CD4-positive, alpha-beta T cell treated with Interleukin-12 subunit alpha and Interleukin-12 subunit beta, for 1 hour (primary cell): Measurements from ENCODE around the gene SSTR4.

Source experiments
- DNase-seq: peaks from one replicate; pipeline ENCODE4 v3.0.0-alpha.2; 2020

SSTR4 gene

DNA sequence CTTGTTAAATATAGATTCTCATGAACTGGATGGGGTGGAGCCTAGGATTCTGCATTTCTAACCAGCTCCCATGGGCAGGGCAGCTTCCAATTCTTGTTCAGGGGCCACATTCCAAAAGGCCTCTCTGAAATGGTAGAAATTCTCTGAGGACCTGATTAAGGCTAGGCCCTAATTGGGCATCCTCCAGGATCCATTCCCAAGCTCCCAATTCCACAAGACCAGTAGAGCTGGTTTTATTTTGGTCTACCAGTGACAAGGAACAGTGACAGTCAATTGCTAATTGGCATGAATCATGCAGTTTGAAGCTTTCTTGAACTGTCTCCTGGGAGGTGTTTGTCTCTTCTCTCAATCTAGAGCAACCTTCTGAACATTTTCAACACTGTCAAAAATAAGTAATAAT is 11.3 kb downstream of the SSTR4 start:
- DNase-seq, result no peak

DNA sequence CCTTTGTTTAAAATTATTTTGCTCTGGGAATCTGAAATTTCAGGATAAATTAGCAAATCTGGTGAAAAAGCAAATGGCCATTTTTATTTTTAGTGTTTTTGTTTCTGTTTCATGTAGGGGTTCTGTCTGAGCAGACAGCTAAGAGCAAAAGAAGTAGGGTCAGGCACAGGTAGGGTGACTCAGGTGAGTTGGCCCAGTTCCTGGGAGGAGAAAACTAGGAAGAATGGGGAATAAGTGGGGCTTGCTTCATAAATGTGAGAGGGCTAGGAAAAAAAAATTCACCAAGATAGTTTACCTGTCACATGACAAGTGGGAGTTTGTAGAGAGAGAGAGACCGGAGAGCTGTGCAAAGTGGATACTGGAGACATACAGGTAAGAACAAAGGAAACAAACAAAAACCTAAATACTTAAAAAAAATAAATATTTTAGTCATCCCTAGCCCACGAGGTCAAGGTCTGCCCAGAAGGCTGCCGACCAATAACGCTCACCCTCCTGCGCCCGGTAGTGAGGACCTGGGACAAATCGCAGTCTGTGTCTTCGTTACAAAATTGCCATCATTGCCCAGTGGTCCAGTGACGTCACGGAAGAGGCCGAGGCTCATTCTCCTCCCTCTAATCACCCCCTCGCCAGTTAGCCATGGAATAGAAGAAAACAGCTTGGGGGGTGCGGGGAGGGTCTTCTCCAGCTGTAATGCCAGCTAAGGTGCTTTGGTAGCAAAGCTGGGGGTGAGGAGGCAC is 12.1 kb downstream of the SSTR4 start:
- no peak for DNase-seq

DNA sequence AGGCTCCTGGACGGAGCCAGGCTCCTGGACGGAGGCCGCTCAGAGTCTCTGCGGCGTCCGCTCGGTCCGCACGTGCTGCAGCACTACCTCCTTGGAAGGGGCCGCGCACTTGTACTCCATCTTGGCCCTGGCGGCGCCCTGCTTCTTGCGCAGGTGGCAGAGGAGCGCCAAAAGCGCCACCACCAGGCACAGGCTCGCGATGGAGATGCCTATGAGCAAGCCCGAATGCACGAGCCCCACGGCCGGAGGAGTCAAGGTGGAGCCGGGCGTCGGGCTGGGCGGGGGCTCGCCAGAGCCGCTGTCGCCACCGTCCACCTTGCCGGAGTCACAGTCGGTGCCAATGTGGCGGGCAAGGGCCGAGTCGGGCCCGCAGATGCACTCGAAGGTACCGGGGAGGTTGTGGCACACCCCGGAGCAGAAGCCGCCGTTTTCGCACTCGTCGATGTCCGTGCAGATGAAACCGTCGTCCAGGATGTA is 12.7 kb downstream of the SSTR4 start:
- no peak for DNase-seq

DNA sequence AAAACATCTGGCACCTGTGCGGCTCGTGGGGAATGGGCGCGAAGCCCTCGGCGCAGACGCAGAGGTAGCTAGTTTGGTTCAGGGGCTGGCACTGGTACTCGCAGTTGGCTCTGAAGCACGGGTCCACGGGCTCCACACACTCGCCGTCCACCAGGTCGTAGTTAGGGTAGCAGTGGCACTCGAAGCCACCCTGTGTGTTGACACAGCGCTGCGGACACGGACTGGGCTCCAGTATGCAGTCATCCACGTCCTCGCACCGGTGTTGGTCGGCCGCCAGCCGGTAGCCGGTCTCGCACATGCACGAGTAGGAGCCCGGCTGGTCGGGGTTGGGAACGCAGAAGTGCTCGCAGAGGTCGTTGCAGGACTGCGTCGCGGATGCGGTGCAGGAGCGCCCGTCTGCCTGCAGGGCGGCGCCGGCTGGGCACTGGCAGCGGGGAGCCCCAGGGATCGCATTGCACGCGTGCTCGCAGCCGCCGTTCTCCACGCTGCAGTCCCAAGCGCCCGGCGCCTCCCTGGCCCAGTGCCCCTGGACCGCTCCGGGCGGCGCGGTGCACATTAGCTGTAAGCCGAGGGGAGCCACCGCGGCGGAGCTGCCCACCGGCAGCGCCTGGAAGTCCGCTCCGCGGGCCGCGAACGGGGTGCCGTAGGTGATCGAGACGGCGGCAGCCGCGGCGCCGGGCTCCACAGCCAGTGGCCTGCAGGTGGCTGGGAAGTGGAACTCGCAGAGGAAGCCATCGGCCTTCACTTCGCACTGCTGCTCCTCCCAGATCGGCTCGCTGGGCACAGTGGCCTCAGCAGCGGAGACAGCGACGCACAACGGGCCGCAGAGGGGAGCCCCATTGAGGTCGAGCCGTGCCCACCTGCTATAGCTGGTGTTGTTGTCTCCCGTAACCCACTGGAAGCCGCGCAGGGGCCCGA is 13.4 kb downstream of the SSTR4 start:
- no peak for DNase-seq

DNA sequence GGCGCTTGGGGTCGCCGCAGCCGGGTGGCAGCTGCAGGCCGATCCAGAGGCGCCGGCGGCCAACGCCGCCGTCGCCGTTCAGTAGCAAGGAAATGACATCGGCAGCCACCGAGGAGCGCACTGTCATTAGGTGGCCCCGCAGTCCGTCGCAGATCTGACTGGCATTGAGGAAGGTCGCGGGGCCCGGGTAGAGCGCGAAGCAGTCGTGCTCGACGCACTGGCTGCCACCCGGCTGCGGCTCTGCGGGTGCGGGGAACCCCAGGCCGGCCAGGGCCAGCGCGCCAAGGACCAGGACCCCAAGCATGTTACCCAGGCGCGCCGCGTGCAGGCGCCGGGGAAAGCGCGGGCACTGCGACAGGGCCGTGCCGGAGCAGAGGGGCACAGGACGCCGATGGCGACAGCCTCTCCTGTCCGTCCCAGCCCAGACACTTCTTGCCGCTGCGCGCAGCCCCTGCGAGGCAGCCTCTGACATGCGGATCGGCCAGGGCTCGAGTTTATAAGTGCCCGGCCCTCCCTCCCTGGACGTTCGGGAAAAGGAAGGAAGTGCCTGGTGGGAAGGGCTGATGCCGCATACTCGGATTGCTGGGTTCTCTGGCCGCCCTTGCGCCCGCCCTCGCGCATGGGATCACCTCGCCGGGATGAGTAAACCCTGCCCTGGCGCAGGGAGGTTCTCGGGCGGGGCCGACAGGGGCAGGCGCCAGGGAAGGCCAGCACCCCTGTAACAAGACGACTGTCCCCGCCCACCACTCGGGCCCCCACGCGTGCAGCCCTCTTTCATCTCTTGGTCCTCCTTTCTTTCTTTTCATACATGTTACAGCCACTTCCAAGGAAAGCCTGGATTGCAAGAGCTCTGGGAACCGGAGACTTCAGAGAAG is 14.3 kb downstream of the SSTR4 start, which contains the start of gene THBD:
TSS of gene THBD (minus strand) at position 472 of the 875 bp plus-strand sequence. CDS start at position 304, 168 bp downstream.
- DNase-seq, result no peak

DNA sequence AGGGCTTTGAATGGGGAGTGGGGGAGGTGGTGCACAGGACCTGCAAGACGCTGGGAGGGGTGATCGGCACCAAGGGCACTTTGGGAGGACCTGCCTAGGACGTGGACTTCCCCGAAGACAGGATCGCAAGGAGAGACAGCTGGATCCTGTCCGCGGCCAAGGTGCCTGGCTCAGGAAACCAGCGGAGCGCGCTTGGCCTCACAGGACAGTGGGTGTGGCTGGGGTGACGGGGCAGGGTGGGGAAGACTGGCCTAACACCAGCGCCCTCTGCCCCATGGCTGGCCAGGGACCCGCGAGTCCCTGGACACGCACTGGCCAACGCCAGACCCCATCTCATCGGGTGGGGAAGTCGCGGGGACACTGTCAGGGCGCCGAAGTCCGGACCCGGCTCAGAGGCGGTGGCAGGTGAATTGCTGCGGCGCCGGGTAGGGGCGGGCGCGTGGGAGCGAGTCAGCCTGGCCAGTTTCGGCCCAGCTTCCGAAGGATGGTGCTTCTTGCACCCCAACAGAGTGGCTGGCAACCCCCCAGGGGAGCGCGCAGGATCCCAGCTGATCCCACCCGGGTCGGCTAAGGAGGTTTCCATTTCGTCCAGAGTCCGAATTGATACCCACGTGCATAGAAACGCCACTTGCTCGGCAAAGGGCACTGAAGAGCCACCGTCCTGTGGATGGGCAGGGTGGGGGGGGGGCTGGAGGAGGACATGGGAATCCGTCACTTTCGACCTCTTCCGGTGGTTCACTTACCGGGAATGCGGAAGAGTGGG is 15.1 kb downstream of the SSTR4 start:
- DNase-seq, result no peak

DNA sequence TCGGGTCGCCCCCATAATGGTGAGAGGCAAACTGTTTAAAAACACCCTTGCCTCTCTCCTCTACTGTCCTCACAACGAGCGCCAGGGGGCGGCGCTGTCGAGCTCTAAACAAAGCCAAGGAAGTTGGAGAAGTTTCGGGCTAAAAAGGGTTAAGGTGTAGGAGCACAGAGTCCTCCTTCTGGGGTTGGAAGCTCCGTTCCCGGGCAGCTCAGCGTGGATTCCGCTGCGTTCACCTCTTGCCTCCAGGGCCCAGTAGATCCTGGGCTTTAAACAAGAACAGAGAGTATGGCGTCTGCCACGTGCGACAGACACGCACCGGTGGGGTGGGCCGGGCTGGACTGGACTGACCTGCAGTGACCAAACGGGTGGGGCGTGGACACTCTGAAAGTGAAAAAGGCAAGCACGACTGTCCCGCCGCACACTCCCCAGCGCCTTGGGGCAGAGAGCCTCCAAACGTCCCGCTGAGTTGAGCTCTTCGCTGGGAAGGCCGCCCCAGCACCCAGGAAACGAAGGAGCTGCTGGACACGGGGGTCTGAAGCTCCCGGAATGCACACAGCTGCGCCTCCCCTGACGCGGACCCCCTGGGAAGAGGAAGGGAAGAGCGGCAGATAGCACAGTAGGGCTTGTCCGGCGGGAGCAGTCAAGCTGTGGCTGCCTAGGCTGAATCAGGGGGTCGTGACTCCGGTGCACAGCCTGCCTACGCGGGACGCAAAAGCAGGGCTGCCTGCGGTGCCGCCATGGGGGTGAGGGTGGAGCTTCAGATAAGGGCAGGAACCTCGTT is 15.9 kb downstream of the SSTR4 start:
- DNase-seq, result peak; percentile 16

DNA sequence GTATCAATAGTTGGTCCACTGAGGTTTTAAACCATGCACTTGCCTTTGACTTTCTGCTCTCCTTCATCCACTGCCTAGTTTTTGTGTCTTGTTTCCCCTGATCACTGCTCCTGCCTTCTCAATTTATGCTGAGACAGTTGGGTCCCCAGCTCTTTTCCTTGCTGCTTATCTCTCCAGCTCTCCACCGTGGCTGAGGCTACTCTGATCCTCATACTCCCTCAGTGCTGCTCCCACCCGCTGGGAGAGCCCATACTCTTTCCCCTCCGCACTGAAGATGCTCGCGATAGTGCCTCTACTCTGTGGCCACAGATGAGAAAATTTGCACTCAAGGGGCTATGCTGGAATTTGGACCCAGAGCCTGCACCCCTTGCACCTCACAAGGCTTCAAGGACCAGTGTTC is 17.8 kb downstream of the SSTR4 start:
- DNase-seq, result no peak

DNA sequence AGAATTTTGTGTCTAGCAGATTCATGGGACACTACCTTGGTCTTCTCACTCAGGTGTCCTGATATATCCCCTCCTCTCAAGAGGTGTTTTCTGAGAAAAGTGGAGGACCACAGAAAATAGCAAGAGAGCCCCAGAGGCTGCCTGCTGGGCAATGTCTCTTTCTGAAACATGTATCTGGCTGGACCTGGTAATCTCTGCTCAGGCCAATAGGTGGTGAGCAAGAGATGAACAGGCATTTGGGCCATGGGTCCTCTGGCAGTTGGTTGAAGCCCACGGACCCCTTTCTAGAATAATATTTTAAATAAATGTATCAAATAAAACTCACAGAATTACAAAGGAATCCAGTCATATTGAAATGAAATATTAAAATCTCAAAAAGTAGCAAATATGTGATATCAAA is 23.1 kb downstream of the SSTR4 start:
- no peak for DNase-seq

DNA sequence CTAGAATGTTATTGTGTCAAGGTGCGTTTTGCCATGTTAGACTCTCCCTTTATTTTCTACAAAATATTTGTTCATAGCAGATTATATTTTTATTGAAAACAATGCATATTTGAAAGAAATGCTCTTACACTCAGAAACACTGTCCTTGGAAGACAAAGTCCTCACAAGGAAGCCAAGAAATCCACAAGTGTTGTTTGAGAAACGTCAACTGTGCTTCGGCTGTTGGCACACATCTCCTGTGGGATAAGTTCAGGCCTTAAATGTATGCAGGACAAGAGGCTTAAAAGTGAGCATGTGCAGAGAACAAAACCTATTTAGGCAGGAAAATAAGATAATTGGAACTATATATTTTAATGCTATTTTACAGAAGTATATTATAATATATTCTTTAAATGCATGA is 23.9 kb downstream of the SSTR4 start:
- no peak for DNase-seq

DNA sequence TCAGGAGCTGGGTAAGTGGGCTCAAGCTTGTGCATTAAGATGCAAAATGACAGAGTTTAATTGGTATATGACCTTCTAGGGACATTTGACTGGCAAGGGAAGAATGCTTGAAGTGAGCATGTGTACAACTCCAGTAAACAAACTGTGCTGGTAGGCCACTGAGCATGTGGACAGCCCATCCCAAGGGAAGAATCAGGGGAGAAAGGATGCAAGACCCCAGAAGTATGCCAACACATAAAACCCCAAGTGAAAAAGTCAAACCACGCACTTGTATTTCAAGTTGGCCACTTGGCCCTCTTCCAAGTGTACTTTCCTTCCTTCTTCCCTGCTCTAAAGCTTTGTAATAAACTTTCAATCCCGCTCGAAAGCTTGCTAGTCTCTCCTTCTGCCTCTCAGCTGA is 24.7 kb downstream of the SSTR4 start:
- DNase-seq, result no peak

DNA sequence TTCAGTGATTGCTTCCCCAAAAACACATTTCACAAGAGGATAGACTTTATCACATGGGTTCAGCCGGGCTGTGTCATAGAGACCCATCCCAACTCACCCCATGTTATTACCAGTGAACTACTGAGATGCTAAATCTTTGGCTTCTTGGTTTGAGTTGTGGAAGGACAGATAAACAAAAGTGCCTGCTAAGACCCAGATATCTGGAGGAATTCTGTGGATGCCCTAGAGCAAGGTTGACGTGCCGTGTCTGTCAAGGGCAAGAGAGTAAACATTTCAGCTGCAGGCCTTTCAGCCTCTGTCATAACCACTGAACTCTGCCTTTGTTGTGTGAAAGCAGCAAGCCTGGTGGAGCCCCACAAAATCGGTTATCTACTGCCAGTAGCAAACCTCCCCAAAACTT is 25.5 kb downstream of the SSTR4 start:
- no peak for DNase-seq

DNA sequence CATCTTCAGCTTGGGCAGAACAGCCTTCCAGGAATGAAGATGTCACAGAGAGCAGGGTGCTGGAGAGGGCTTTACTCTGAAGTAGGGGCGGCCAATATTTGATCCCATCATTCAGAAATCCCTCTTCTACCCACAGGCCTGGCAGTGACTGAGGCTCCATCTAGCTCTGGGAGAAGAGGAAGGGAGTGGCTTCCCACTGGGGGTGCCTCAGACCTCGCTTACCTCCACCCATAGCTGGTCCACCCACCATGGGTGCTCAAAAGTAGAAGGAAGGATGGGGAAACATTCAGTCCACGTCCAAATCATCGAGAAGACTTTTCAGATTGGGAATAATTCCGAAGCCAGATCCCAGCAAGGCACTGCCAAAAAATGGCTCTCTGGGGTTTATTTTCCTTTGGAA is 26.1 kb downstream of the SSTR4 start:
- DNase-seq, result no peak

DNA sequence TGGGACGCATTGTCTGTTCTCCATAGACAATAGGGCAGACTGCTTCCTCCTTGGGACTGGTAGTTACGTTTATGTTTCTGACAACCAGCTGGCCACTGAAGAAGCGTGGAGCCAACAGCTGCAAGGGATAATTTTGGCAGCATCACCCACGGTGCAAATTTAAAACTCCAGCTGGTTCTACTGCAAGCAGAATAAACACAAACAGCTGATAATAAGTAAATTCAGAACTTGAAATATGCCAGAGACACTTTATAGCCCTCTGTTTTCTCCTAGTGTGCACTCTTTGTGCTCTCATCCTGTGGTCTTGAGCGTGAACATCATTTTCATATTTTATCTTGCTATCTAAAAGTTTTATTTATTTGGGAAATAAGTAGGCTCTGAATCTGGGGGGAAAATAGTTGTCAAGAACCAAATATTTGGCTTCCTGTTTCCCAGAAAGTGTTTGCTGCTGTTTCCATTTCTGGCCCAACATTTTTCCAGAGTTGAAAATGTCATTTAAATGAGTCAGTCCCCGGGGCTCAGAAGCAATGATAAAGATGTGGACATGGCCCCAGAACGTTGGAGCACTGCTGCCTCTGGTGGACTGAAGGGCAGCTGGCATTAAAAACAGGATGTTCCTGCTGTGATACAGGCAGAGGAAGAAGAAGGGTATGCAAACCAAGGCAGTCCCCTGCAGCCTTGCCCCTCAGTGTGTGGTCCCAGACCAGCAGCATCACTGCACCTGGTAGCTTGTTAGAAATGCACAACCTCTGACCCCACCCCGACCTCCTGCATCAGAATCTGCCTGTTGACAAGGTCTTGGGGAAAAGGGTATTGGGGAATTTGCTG is 26.8 kb downstream of the SSTR4 start:
- DNase-seq, result no peak

DNA sequence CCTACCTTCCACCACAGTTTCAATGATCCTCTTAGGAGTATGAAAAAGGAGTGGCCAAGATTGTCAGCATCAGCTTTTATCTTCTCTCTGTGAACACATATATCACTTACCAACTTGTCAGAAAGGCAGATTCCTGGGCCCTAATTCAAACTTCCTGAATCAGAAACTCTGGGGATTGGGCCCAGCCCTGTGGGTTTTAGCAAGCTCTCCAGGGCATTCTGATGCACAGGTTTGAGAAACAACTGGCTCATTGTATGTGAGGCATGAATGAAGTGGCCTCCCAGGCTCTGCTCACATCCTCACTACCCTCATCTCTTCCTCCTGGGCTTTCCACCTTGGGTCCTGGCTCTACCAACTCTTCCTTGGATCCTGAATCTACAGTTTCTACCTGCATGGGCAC is 27.5 kb downstream of the SSTR4 start:
- DNase-seq, result no peak

DNA sequence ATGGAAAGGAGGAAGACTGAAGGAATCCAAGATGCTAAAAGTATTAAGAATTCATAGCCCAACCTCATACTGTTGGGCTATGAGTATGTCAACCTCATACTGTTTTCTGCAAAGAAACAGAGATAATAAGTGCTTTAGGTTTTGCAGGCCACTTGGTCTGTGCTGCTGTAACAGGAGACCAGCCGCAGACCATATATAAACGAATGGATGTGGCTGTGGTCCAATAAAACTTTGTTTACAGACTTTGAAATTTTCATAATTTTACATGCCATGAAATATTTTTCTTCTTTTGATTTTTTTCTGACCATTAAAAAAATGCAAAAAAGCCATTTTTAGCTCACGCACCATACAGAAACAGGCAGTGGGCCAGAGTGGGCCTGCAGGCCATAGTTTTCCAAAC is 28.1 kb downstream of the SSTR4 start:
- no peak for DNase-seq

DNA sequence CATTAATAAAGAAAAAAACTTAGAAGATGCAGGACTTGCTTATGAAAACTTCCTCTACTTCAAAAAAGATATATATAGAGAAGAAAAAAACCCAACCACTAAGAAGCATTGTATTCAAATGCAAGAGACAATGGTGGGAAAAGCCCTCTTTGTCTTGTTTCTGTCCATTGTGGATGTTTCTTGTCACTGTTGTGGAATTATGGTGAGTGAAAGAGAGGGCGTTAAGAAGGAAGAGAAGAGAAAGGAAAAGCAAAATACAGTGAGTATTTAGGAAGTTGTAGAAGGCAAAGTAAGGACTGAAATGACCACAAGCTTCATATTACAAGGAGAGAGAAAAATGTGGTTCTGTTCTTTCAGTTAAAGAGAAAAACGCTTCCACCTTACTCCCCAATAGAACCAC is 28.5 kb downstream of the SSTR4 start:
- DNase-seq, result no peak

DNA sequence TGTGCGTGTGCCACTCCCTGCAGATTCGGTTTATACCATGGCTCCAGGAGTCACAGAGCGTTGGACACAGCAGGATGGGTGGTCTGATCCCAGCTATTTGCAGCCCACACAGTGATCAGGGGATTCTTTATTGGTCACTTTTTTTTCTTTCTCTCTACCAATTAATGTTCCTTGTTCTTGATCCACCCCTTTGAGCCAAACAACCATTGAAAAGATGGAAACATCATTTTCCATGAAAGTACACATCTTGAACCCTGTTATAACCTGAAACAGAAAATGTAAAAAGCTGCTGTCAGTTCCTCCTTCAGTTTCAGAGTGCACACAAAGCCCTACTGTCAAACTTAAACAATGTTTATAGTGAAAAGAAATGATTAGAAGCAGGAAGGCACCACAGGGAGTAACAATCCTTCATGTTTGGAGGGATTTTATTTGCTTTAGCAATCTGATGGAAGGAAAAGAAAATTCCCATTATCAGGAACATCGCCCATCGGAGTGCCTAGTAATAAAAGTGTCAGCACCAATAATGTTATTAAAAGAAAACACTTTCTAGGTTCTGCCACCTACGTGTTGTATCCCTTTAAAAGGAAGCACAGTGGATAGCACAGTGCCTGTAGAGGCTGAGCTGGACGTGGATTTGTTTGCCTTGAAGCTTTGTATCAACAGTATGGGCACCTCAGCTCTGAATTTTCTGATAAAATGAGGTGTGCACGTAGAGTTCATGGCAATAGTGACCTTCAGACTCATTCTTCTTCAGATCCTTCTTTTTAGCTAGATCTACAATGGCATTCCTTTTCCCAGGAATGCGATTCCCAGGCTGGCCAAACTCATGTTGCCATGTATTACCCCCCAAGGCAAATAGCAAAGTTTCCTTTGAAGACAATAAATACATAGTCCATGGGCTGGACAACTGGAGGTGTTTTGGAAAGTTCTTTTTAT is 30.4 kb downstream of the SSTR4 start:
- DNase-seq, result no peak

DNA sequence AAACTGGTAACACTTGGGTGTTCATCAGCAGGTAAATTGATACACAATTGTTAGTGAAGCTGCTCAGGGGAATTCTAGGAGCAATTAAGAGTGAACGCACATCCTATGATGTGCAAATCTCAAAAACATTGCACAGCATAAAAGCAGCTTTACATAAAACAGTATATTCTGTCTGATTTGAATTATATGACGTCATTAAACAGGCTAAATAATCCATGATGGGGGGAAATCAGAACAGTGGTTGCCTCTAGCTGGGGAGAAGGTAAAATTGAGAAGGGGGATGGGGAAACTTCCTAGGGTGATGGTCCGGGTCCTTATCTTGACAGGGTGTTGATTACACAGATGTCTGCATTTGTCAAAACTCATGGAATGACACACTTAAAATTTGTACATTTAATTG is 31.7 kb downstream of the SSTR4 start:
- DNase-seq, result no peak
